HepG2 (cell line): Measurements from ENCODE around the gene DNASE1L2.

ENCODE experiments used
- ATF7 ChIP-seq, 2 experiments: fragments of 450-650 bp in 1 of 2; sonication (generic) in 1 of 2; formaldehyde crosslinking in 1 of 2; IDR thresholded peaks; 2 replicates each; pipeline versions ENCODE4 v1.4.0 to v1.6.1; 2016 to 2020; ENCODE audit warnings: antibody characterized with exemption in 1 of 2, mild to moderate bottlenecking in 1 of 2, missing genetic modification reagents in 1 of 2
- CHD4 ChIP-seq: fragments of 200-600 bp; sonication (generic); IDR thresholded peaks from 2 replicates; pipeline ENCODE4 v1.7.0; 2017; ENCODE audit warnings: mild to moderate bottlenecking, low read length, borderline replicate concordance
- EP300 ChIP-seq, 3 experiments: sonication (generic) in 1 of 3; formaldehyde crosslinking in 1 of 3; IDR thresholded peaks; 2 replicates each; pipeline versions ENCODE4 v1.5.1 to v1.6.1; 2011 to 2020; ENCODE audit warnings: low read depth in 2 of 3, low read length in 2 of 3, borderline replicate concordance in 1 of 3, improper control_type of control experiment in 1 of 3, mild to moderate bottlenecking in 1 of 3, missing genetic modification reagents in 1 of 3, moderate library complexity in 1 of 3
- FIP1L1 ChIP-seq: fragments of 200-400 bp; formaldehyde crosslinking; IDR thresholded peaks from 2 replicates; pipeline ENCODE4 v1.6.1; 2018; ENCODE audit warnings: low read depth, mild to moderate bottlenecking, low read length, moderate library complexity, borderline replicate concordance; ENCODE audit not compliant: insufficient read depth
- ISX ChIP-seq: sonication (generic); formaldehyde crosslinking; conservative IDR thresholded peaks from 2 replicates; pipeline ENCODE4 v1.5.0; 2020; ENCODE audit warnings: missing genetic modification reagents
- RNF2 ChIP-seq: fragments of 450-650 bp; conservative IDR thresholded peaks from 2 replicates; pipeline ENCODE4 v1.6.1; 2016; ENCODE audit warnings: low read depth
- ZBTB44 ChIP-seq: sonication (generic); formaldehyde crosslinking; IDR thresholded peaks from 2 replicates; pipeline ENCODE4 v1.4.0; 2020; ENCODE audit warnings: missing genetic modification reagents
- ZNF318 ChIP-seq: sonication (generic); formaldehyde crosslinking; IDR thresholded peaks from 2 replicates; pipeline ENCODE4 v1.4.0; 2020; ENCODE audit warnings: mild to moderate bottlenecking, missing genetic modification reagents

- TF ChIP-seq ZNF318 = no peak
- TF ChIP-seq RNF2 = no peak
- TF ChIP-seq ZBTB44 (CRISPR knock-in tag) = no peak
- TF ChIP-seq ISX (CRISPR knock-in tag) = no peak
- no peak for TF ChIP-seq CHD4
- TF ChIP-seq FIP1L1 = no peak
- TF ChIP-seq ATF7 (IDR thresholded peaks at IDR 0.05) = no peak
- TF ChIP-seq ATF7 (CRISPR knock-in tag; IDR thresholded peaks at IDR 0.05) = no peak
- TF ChIP-seq EP300 (IDR thresholded peaks at IDR 0.05; ENCODE audit: low read depth in 2 of 2, low read length in 2 of 2) = no peak
- no peak for TF ChIP-seq EP300 (CRISPR knock-in tag; IDR thresholded peaks at IDR 0.05; ENCODE audit: borderline replicate concordance)
Observed at GRCh38 chr16:2230376-2230775, 5.9 kb upstream of the DNASE1L2 start.
